ENCODE measurements around the gene RHOU.

- TF ChIP-seq CTCF (IDR thresholded peaks at IDR 0.05) (no peak), POLR2A (IDR thresholded peaks at IDR 0.05) (no peak)
Observed at GRCh38 chr1:228689255-228689654, 46.0 kb upstream of the RHOU start.
